Activated CD4-positive, CD25-positive, alpha-beta regulatory T cell treated with anti-CD3 and anti-CD28 coated beads, Interleukin-2, amount 50 U/mL, for 24 hours (primary cell): Measurements from ENCODE around the gene ARHGEF6.

ENCODE experiments used
- ATAC-seq, 2 donors: fragments of 150-1000 bp; cut with Tn5 transposase; one replicate each; pipeline ENCODE4 v1.10.0; 2021; ENCODE audit warnings: mild to moderate bottlenecking in 1 of 2, moderate library complexity in 1 of 2

The ARHGEF6 gene

GRCh38 chrX:136643243-136643642 lies 137.5 kb downstream of the ARHGEF6 start:
- no peak for ATAC-seq

- peak; percentile 21 to 34 for ATAC-seq
These were observed 141.1 kb downstream of the ARHGEF6 start for GRCh38 chrX:136639506-136640176.

- no peak for ATAC-seq
These were observed 144.6 kb downstream of the ARHGEF6 start for GRCh38 chrX:136636121-136636520.

- ATAC-seq: peak; percentile 70 to 82
These were observed 145.5 kb downstream of the ARHGEF6 start for GRCh38 chrX:136635235-136635634.

GRCh38 chrX:136630881-136631280 lies 149.9 kb downstream of the ARHGEF6 start:
- no peak for ATAC-seq

- ATAC-seq: no peak
These were observed 151.5 kb downstream of the ARHGEF6 start for GRCh38 chrX:136629084-136629750.

GRCh38 chrX:136627409-136627808 lies 153.3 kb downstream of the ARHGEF6 start:
- ATAC-seq: peak; percentile 73 to 77

- ATAC-seq: no peak
These were observed 153.8 kb downstream of the ARHGEF6 start for GRCh38 chrX:136626891-136627290.

- ATAC-seq: peak; percentile 55 to 62
These were observed 154.5 kb downstream of the ARHGEF6 start for GRCh38 chrX:136626237-136626636.

GRCh38 chrX:136625246-136625645 lies 155.5 kb downstream of the ARHGEF6 start:
- ATAC-seq: no peak

- no peak for ATAC-seq
These were observed 157.3 kb downstream of the ARHGEF6 start for GRCh38 chrX:136623396-136623795.

- no peak for ATAC-seq
These were observed 158.2 kb downstream of the ARHGEF6 start for GRCh38 chrX:136622568-136622967.

- no peak for ATAC-seq
These were observed 160.0 kb downstream of the ARHGEF6 start for GRCh38 chrX:136620780-136621179.

- ATAC-seq: peak; percentile 73 to 75
These were observed 160.7 kb downstream of the ARHGEF6 start for GRCh38 chrX:136619899-136620505.

GRCh38 chrX:136616987-136617685 lies 163.6 kb downstream of the ARHGEF6 start:
- peak; percentile 89 to 90 for ATAC-seq
